Loucy (cell line): Measurements from ENCODE around the gene ABI3.

Source experiments
- CTCF ChIP-seq: fragments of 200-600 bp; sonication (generic); conservative IDR thresholded peaks from 2 replicates; pipeline ENCODE4 v1.5.1; 2014; ENCODE audit warnings: mild to moderate bottlenecking, antibody characterized with exemption, low read length
- EZH2phosphoT487 ChIP-seq: fragments of 200-600 bp; IDR thresholded peaks from 2 replicates; pipeline ENCODE4 v1.6.1; 2018; ENCODE audit warnings: antibody characterized with exemption, mild to moderate bottlenecking, moderate library complexity, borderline replicate concordance

- TF ChIP-seq CTCF = no peak
- no peak for TF ChIP-seq EZH2phosphoT487
These were observed 9.5 kb downstream of the ABI3 start for GRCh38 chr17:49219987-49220386.
